HEK293 (cell line): ENCODE data around the gene RNASEH2C.

Source experiments
- ATF2 ChIP-seq: fragments of 450-650 bp; formaldehyde crosslinking; IDR thresholded peaks from 2 replicates; pipeline ENCODE4 v1.5.1; 2016; ENCODE audit warnings: missing biosample characterization, missing genetic modification characterization, low read depth
- CTCF ChIP-seq: fragments of 450-650 bp; formaldehyde crosslinking; IDR thresholded peaks from 2 replicates; pipeline ENCODE4 v1.5.1; 2016; ENCODE audit warnings: missing biosample characterization, missing genetic modification characterization

GRCh38 chr11:65716302-65716701, 4.3 kb downstream of the RNASEH2C start:
- no peak for TF ChIP-seq CTCF (tag by site-specific recombination)
- TF ChIP-seq ATF2: no peak
